Measurements from ENCODE around the gene STK39. TPM values are rescaled to one million over a fixed set of nuclear protein-coding genes. Genes with fewer than 3 reads are reported as not detected.

STK39 gene
- total RNA-seq, 1 donor = 18.1 TPM

DNA sequence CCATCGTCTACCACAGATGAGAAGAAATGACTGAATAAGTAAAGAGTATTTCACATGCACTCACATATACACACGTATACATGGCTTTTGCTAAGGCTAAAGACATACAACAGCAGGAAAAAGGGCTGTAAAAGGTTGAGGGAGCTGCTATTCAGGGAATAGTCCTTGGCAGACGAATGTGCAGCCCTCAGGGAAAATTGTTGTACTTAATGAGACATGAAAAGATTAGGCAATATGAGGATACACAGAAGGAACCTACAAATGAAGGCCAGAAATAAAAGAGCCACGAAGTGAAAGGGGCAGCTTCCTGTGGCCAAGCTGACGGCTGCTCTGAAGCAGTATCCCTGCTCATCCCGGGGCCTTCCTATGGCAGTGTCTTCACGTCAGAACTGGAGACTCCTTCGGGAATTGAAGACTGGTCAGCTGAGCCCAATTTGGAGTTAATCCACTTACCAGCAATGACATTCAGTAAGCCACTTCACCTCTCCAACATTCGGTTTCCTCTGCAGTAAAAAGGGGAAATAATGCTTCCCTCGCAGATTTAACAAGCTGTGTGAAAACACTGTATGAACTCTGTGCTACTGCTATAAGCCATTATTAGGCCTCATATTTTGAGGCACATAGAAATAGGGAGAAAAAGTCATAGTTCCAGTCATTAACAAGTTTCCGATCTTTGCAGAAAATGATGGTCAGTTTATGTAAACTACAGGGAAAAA lies 221.8 kb downstream of the STK39 start:
- peak; percentile 66 for DNase-seq (ENCODE audit: insufficient read length, low spot score, missing footprints)
- H3K4me3 ChIP-seq (ENCODE audit: insufficient read depth, low read length) = no peak overlapping the region
- H3K27me3 ChIP-seq (ENCODE audit: insufficient read depth, low read length) = no peaks in the 10 kb centered on the region
- H3K79me2 ChIP-seq (ENCODE audit: insufficient read depth, low read length) = no peaks in the 10 kb centered on the region
- H3K4me2 ChIP-seq (ENCODE audit: insufficient read depth, low read length) = no peak overlapping the region
- H2AFZ ChIP-seq (ENCODE audit: low read length) = no peak overlapping the region
- no peaks in the 10 kb centered on the region for H3K9me3 ChIP-seq (ENCODE audit: low read depth, low read length)
- H3K4me1 ChIP-seq (ENCODE audit: insufficient read depth, low read length) = peaks cover 19% of the 10 kb centered on the region
- H3K36me3 ChIP-seq (ENCODE audit: insufficient read depth, low read length) = no peaks in the 10 kb centered on the region
- TF ChIP-seq, protein P1, sequence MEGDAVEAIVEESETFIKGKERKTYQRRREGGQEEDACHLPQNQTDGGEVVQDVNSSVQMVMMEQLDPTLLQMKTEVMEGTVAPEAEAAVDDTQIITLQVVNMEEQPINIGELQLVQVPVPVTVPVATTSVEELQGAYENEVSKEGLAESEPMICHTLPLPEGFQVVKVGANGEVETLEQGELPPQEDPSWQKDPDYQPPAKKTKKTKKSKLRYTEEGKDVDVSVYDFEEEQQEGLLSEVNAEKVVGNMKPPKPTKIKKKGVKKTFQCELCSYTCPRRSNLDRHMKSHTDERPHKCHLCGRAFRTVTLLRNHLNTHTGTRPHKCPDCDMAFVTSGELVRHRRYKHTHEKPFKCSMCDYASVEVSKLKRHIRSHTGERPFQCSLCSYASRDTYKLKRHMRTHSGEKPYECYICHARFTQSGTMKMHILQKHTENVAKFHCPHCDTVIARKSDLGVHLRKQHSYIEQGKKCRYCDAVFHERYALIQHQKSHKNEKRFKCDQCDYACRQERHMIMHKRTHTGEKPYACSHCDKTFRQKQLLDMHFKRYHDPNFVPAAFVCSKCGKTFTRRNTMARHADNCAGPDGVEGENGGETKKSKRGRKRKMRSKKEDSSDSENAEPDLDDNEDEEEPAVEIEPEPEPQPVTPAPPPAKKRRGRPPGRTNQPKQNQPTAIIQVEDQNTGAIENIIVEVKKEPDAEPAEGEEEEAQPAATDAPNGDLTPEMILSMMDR (IDR thresholded peaks at IDR 0.05; ENCODE audit: extremely low read depth, low read depth, low read length) = no peak
- H3K27ac ChIP-seq (ENCODE audit: low read depth, low read length) = no peak overlapping the region
- no peaks in the 10 kb centered on the region for H4K20me1 ChIP-seq (ENCODE audit: insufficient read depth, low read length)

GRCh38 chr2:168024459-168024858 lies 222.9 kb downstream of the STK39 start:
- Histone ChIP-seq H3K79me2 (ENCODE audit: insufficient read depth, low read length) (no peaks in the 10 kb centered on the region), H3K27me3 (ENCODE audit: insufficient read depth, low read length) (no peaks in the 10 kb centered on the region), H2AFZ (ENCODE audit: low read length) (no peak overlapping the region), H3K4me1 (ENCODE audit: insufficient read depth, low read length) (peaks cover 10% of the 10 kb centered on the region), H3K27ac (ENCODE audit: low read depth, low read length) (no peak overlapping the region), H4K20me1 (ENCODE audit: insufficient read depth, low read length) (no peaks in the 10 kb centered on the region), H3K9me3 (ENCODE audit: low read depth, low read length) (no peaks in the 10 kb centered on the region), H3K4me3 (ENCODE audit: insufficient read depth, low read length) (no peak overlapping the region), H3K36me3 (ENCODE audit: insufficient read depth, low read length) (no peaks in the 10 kb centered on the region), H3K4me2 (ENCODE audit: insufficient read depth, low read length) (no peak overlapping the region)
- TF ChIP-seq, protein P1 (IDR thresholded peaks at IDR 0.05; ENCODE audit: extremely low read depth, low read depth, low read length) = no peak
- no peak for DNase-seq (ENCODE audit: insufficient read length, low spot score, missing footprints)

- Histone ChIP-seq H3K4me3 (ENCODE audit: insufficient read depth, low read length) (no peak overlapping the region), H2AFZ (ENCODE audit: low read length) (no peak overlapping the region), H3K9me3 (ENCODE audit: low read depth, low read length) (no peaks in the 10 kb centered on the region), H4K20me1 (ENCODE audit: insufficient read depth, low read length) (no peaks in the 10 kb centered on the region), H3K4me1 (ENCODE audit: insufficient read depth, low read length) (no peaks in the 10 kb centered on the region), H3K36me3 (ENCODE audit: insufficient read depth, low read length) (no peaks in the 10 kb centered on the region), H3K27ac (ENCODE audit: low read depth, low read length) (no peak overlapping the region), H3K79me2 (ENCODE audit: insufficient read depth, low read length) (no peaks in the 10 kb centered on the region), H3K27me3 (ENCODE audit: insufficient read depth, low read length) (no peaks in the 10 kb centered on the region), H3K4me2 (ENCODE audit: insufficient read depth, low read length) (no peak overlapping the region)
- TF ChIP-seq, protein P1 (IDR thresholded peaks at IDR 0.05; ENCODE audit: extremely low read depth, low read depth, low read length) = no peak
- no peak for DNase-seq (ENCODE audit: insufficient read length, low spot score, missing footprints)
Measured at GRCh38 chr2:168021800-168022587, 225.4 kb downstream of the STK39 start.

GRCh38 chr2:168015274-168015953 lies 232.0 kb downstream of the STK39 start:
- Histone ChIP-seq H3K36me3 (ENCODE audit: insufficient read depth, low read length) (no peaks in the 10 kb centered on the region), H3K4me3 (ENCODE audit: insufficient read depth, low read length) (no peak overlapping the region), H3K27me3 (ENCODE audit: insufficient read depth, low read length) (no peaks in the 10 kb centered on the region), H3K27ac (ENCODE audit: low read depth, low read length) (no peak overlapping the region), H2AFZ (ENCODE audit: low read length) (no peak overlapping the region), H3K4me1 (ENCODE audit: insufficient read depth, low read length) (no peaks in the 10 kb centered on the region), H3K9me3 (ENCODE audit: low read depth, low read length) (no peaks in the 10 kb centered on the region), H3K4me2 (ENCODE audit: insufficient read depth, low read length) (no peak overlapping the region), H4K20me1 (ENCODE audit: insufficient read depth, low read length) (no peaks in the 10 kb centered on the region), H3K79me2 (ENCODE audit: insufficient read depth, low read length) (no peaks in the 10 kb centered on the region)
- TF ChIP-seq, protein P1 (IDR thresholded peaks at IDR 0.05; ENCODE audit: extremely low read depth, low read depth, low read length) = no peak
- DNase-seq (ENCODE audit: insufficient read length, low spot score, missing footprints) = no peak

All from osteoblast (primary cell).